Sigmoid colon (tissue), 4 donors: ENCODE data around the gene TSPAN9.

Experiments used
- CTCF ChIP-seq, 4 experiments: fragments of 450-650 bp in 3 of 4; fragments of 200-600 bp in 1 of 4; IDR thresholded peaks; one replicate each; pipeline ENCODE4 v1.5.1; 2016 to 2019; ENCODE audit warnings: antibody characterized with exemption in 4 of 4, mild to moderate bottlenecking in 3 of 4, moderate library complexity in 2 of 4
- EP300 ChIP-seq, 4 donors: sonication (generic); formaldehyde crosslinking; IDR thresholded peaks; one replicate each; pipeline ENCODE4 v1.6.1; 2017; ENCODE audit warnings: antibody characterized with exemption in 4 of 4
- POLR2A ChIP-seq, 2 donors: fragments of 450-650 bp; IDR thresholded peaks; one replicate each; pipeline ENCODE4 v1.6.1; 2016; ENCODE audit warnings: antibody characterized with exemption in 2 of 2, mild to moderate bottlenecking in 2 of 2, moderate library complexity in 2 of 2
- POLR2AphosphoS5 ChIP-seq, 4 donors: sonication (generic); formaldehyde crosslinking; IDR thresholded peaks; one replicate each; pipeline ENCODE4 v1.6.1; 2017; ENCODE audit warnings: antibody characterized with exemption in 4 of 4

- TF ChIP-seq POLR2A (IDR thresholded peaks at IDR 0.05) (no peak), POLR2AphosphoS5 (IDR thresholded peaks at IDR 0.05) (no peak), CTCF (IDR thresholded peaks at IDR 0.05) (no peak), EP300 (IDR thresholded peaks at IDR 0.05) (no peak)
These were observed 29.2 kb upstream of the TSPAN9 start for GRCh38 chr12:3047961-3048360.
